ENCODE data around the gene HTR1D.

DNA sequence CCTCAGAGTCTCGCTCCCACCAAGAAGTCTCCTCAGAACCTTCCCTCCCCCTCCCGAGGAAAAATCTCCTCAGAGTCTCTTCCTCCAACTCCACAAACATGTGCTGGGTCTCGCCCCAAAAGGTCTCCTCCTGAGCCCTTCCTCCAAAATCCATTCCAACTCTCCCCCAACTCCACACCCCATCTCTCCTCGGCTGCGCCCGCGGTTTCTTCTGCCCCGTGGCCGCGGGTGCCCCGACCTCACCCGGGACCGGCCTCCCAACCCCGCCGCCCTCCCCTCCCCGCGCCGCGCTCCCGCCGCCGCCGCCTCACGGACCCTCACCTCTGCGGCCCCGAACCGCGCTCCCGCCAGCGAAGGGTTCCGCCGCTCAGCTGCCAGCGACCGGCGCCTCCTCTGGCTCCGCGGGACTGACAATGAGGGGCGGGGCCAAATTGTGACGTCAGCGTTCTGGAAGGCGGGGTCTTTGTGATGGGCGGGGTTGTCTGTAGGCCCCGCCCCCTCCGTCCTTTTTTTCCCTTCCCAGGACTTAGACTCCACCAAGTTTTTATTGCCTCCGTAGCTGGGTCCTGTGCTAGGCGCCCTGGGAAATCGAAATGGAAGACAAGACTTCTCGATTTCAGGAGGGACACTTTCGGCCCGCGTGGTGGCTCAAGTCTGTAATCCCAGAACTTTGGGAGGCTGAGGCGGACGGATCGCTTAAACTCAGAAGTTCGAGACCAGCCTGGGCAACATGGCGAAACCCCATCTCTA, 48.7 kb downstream of the HTR1D start, which contains the start of gene LUZP1:
- no peak for TF ChIP-seq EZH2 (IDR thresholded peaks at IDR 0.05; ENCODE audit: insufficient read depth, poor library complexity, severe bottlenecking)
- TF ChIP-seq EZH2phosphoT487 (IDR thresholded peaks at IDR 0.05; ENCODE audit: insufficient read depth, low read depth) = no peak
